Peyer's patch (tissue), 4 donors: ENCODE results near the gene WDHD1. TPM values are rescaled to one million over a fixed set of nuclear protein-coding genes. Genes with fewer than 3 reads are reported as not detected.
"Not testable (repeated sequence)": the region's sequence is repeated elsewhere in the genome, so short reads cannot be mapped to it uniquely, and the experiment has no call there.

Experiments used
- DNase-seq, 3 donors: peaks; one replicate each; pipeline ENCODE4 v3.0.0-alpha.2; 2017 to 2019
- H3K27ac ChIP-seq, 4 donors: fragments of 200-600 bp; sonication (generic); one replicate each; pipeline ENCODE4 v1.5.1; 2016 to 2019
- H3K27me3 ChIP-seq, 2 donors: fragments of 200-600 bp; sonication (generic); one replicate each; pipeline ENCODE4 v1.5.1; 2019
- H3K36me3 ChIP-seq, 3 donors: fragments of 200-600 bp; sonication (generic); one replicate each; pipeline ENCODE4 v1.5.1; 2016 to 2019
- H3K4me1 ChIP-seq, 4 donors: fragments of 200-600 bp; sonication (generic); one replicate each; pipeline ENCODE4 v1.5.1; 2016 to 2019
- H3K4me3 ChIP-seq, 4 donors: fragments of 200-600 bp; sonication (generic); 1 replicate in 3 of 4; 2 replicates in 1 of 4; pipeline ENCODE4 v1.5.1; 2016 to 2019; ENCODE audit warnings: mild to moderate bottlenecking in 1 of 4
- H3K9me3 ChIP-seq, 4 donors: fragments of 200-600 bp; sonication (generic); one replicate each; pipeline ENCODE4 v1.5.1; 2016 to 2019; ENCODE audit warnings: mild to moderate bottlenecking in 1 of 4
- CTCF ChIP-seq, 6 experiments: fragments of 450-650 bp in 4 of 6; fragments of 200-600 bp in 2 of 6; sonication (generic) in 1 of 6; IDR thresholded peaks; one replicate each; pipeline ENCODE4 v1.5.1; 2017 to 2019; ENCODE audit warnings: antibody characterized with exemption in 6 of 6, mild to moderate bottlenecking in 3 of 6, moderate library complexity in 1 of 6
- POLR2A ChIP-seq, 2 donors: fragments of 450-650 bp; IDR thresholded peaks; one replicate each; pipeline ENCODE4 v1.5.1; 2017; ENCODE audit warnings: antibody characterized with exemption in 2 of 2, mild to moderate bottlenecking in 2 of 2, moderate library complexity in 2 of 2
- total RNA-seq, 4 donors: library from RNA; depleted of rRNA; stranded (reverse); fragments of >200 nt; gene quantifications; one replicate each; pipeline ENCODE4 v1.1.0, GENCODE V29; 2016

The WDHD1 gene
- total RNA-seq, 4 donors from 2014 or later, result 0.70 to 2.5 (median 1.0) TPM

DNA sequence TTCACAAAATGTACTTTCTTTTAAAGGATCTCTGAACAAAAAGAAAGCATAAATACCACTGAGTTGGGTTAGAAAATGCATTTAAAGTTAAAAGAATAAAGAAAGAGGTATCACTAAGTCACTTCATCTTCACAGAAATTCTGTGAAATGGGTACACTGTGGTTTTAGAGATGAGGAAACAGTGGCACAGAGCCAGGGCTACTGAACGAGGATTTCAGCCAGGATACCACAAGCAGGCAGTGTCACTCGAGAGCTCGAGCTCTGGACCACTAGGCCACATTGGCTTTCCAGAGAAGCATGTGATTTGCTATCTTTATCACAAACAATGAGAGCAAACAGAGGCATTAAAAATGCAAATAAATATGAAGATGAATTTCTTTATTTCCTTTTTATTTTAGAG lies 51.0 kb downstream of the WDHD1 start:
- Histone ChIP-seq H3K9me3 (no peaks in the 10 kb centered on the region), H3K36me3 (no peaks in the 10 kb centered on the region), H3K27me3 (no peaks in the 10 kb centered on the region), H3K4me1 (no peaks in the 10 kb centered on the region), H3K27ac (no peak overlapping the region), H3K4me3 (no peak overlapping the region)
- no peak for DNase-seq
- no peak for TF ChIP-seq CTCF (IDR thresholded peaks at IDR 0.05)
- TF ChIP-seq POLR2A (IDR thresholded peaks at IDR 0.05), result no peak

DNA sequence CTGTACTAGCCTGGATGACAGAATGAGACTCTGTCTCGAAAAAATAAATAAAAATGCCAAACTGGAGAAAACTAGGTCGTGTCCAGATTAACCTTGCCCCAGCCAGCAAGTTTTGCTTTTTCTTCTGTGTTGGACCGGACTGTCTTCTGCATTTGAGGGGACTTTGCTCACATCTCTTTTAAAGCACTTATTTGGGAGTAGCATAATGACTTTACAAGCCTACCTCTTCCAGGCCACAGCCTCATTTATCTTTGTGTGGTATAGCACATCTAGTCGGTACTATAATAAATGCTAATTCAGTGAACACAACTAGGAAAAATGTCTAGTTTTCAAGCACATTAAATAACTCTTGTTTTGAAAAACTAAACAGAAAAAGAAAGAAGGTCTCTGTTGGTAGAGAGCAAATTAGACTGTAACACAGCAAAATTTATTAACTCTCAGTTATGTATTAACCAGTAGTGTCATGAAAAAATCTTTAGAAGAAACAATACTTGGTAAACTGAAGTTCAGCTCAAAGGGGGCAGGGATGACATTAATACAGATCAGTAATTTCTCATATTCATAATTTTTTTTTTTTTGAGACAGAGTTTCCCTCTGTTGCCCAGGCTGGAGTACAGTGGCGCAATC lies 52.0 kb downstream of the WDHD1 start:
- H3K4me1 ChIP-seq, result no peaks in the 10 kb centered on the region
- no peak overlapping the region for H3K27ac ChIP-seq
- no peaks in the 10 kb centered on the region for H3K36me3 ChIP-seq
- TF ChIP-seq POLR2A (IDR thresholded peaks at IDR 0.05) (no peak), CTCF (IDR thresholded peaks at IDR 0.05) (no peak)
- H3K9me3 ChIP-seq, result no peaks in the 10 kb centered on the region
- H3K27me3 ChIP-seq, result no peaks in the 10 kb centered on the region
- no peak overlapping the region for H3K4me3 ChIP-seq
- DNase-seq, result no peak

GRCh38 chr14:54967496-54967895 lies 59.4 kb downstream of the WDHD1 start:
- H3K27me3 ChIP-seq, result no peaks in the 10 kb centered on the region
- H3K36me3 ChIP-seq, result no peaks in the 10 kb centered on the region
- TF ChIP-seq POLR2A (IDR thresholded peaks at IDR 0.05), result no peak
- no peak for TF ChIP-seq CTCF (IDR thresholded peaks at IDR 0.05)
- no peak overlapping the region for H3K27ac ChIP-seq
- no peak for DNase-seq
- no peaks in the 10 kb centered on the region for H3K4me1 ChIP-seq
- H3K4me3 ChIP-seq, result no peak overlapping the region
- no peaks in the 10 kb centered on the region for H3K9me3 ChIP-seq

DNA sequence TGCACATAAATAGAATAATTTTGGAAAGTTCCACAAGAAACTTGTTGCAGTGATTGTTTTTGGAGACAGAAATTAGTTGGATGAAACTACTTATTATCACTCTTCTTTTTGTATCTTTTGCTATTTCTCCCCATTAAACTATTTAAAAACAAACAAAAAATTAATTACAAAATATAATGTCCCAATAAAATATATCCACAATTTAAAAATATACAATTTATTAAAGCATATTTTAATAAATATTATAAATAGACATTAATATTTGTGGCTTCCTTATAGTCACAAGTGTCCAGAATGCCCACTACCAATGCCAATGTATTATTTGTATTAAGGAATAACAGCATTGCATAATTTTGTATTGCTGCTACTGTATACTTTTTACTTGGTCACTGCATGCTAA lies 71.8 kb downstream of the WDHD1 start:
- no peaks in the 10 kb centered on the region for H3K4me1 ChIP-seq
- no peak overlapping the region for H3K4me3 ChIP-seq
- TF ChIP-seq CTCF (IDR thresholded peaks at IDR 0.05) (no peak), POLR2A (IDR thresholded peaks at IDR 0.05) (no peak)
- H3K27ac ChIP-seq, result no peak overlapping the region
- no peaks in the 10 kb centered on the region for H3K27me3 ChIP-seq
- H3K9me3 ChIP-seq, result no peaks in the 10 kb centered on the region
- H3K36me3 ChIP-seq, result no peaks in the 10 kb centered on the region
- DNase-seq, result no peak

- H3K9me3 ChIP-seq, result not testable (repeated sequence)
These were observed 73.3 kb downstream of the WDHD1 start for GRCh38 chr14:54953609-54954008.

DNA sequence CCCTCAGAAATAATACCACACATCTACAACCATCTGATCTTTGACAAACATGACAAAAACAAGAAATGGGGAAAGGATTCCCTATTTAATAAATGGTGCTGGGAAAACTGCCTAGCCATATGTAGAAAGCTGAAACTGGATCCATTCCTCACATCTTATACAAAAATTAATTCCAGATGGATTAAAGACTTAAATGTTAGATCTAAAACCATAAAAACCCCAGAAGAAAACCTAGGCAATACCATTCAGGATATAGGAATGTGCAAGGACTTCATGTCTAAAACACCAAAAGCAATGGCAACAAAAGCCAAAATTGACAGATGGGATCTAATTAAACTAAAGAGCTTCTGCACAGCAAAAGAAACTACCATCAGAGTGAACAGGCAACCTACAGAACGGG lies 74.1 kb downstream of the WDHD1 start:
- H3K9me3 ChIP-seq, H3K27ac ChIP-seq, H3K4me3 ChIP-seq, H3K27me3 ChIP-seq, DNase-seq, H3K36me3 ChIP-seq, H3K4me1 ChIP-seq: not testable (repeated sequence)

More at GRCh38 chr14:54953609-54954008, 73.3 kb downstream of the WDHD1 start:
- not testable (repeated sequence) for H3K27me3 ChIP-seq, DNase-seq, H3K27ac ChIP-seq, H3K4me1 ChIP-seq, H3K4me3 ChIP-seq, H3K36me3 ChIP-seq

DNA sequence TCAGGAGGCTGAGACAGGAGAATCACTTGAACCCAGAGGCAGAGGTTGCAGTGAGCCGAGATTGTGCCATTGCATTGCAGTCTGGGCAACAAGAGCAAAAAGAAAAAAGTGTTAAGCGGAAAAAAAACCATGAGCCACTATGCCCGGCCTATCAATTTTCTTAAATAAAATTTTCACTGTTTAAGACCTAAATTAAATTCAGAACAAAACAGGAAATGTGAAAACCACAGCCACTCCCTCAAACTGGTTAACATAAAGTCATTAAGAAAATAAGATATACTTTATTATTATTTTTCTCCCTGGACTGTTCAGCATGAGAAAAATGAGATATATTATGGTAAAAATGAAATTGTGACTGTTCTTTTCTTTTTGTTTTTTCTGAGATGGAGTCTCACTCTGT lies 79.7 kb downstream of the WDHD1 start:
- DNase-seq, result no peak
- Histone ChIP-seq H3K9me3 (no peaks in the 10 kb centered on the region), H3K36me3 (no peaks in the 10 kb centered on the region), H3K27me3 (no peaks in the 10 kb centered on the region), H3K4me1 (no peaks in the 10 kb centered on the region), H3K4me3 (no peak overlapping the region), H3K27ac (no peak overlapping the region)
- no peak for TF ChIP-seq CTCF (IDR thresholded peaks at IDR 0.05)
- TF ChIP-seq POLR2A (IDR thresholded peaks at IDR 0.05), result no peak
